Stimulated activated CD8-positive, alpha-beta memory T cell treated with anti-CD3 and anti-CD28 coated beads, Interleukin-7, amount 100 ng/mL, for 48 hours (primary cell): Measurements from ENCODE around the gene INO80E.
A peak's percentile ranks its signal among the peaks of the same experiment; 100 is the strongest.
"Not testable (repeated sequence)": the region's sequence is repeated elsewhere in the genome, so short reads cannot be mapped to it uniquely, and the experiment has no call there.

ENCODE experiments used
- DNase-seq, 2 donors: peaks; one replicate each; pipeline ENCODE4 v3.0.0-alpha.2; 2020; ENCODE audit warnings: low read depth in 1 of 2; ENCODE audit errors: extremely low read depth in 1 of 2

Gene INO80E

GRCh38 chr16:30030011-30030685 lies 34.1 kb downstream of the INO80E start:
- no peak for DNase-seq

DNA sequence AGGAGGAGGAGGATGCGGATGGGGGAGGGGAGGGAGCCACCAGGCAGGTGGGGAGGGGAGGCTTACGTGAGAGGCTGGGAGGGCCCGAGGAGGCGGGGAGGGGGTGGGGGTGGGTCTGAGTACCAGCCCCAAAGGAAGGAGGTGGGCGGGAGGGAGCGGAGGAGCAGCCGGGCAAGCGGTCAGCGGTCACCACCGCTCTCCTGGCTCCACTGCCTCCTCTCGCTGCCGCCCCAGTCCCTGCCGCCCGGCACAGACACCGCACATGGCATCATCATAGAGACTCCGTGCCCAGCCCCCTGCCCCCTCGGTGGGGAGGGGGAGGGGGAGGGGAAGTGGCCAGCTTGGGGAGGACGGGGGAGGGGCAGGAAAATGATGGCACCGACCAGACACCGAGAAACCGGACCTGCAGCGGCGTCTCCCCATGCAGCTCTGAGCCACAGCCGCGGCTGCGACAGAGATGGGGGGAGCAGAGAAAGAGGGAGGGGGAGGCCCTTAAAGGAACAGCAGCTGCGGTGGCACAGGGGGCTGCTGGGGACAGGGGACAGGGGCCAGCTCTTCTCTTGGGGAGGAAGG lies 34.9 kb downstream of the INO80E start, which contains the start of gene TLCD3B:
Gene TLCD3B (minus strand): TSS at position 431 of the 573 bp plus-strand sequence. CDS start 744 bp downstream, outside the sequence.
- no peak for DNase-seq

DNA sequence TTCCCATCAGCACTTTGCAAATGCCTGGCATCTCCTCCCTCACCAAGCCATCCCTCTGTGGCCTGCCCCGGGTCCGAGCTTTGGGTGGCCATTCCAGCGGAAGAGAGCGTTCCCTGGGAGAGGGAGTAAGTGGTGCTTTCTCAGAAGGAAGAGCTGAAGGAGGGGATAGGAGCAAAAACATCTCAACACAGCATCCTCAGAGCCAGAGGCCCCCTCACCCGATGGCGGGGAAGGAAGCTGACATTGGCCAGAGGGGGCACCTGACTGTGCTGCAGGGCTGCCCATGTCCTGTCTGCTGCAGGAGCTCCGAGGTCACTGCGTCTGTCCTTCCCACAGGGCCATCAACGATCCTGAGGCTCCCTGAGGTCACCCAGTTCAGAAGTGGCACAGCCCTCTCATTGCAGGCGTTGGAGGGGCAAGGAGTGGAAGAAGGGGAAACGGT lies 35.5 kb downstream of the INO80E start:
- no peak for DNase-seq

DNA sequence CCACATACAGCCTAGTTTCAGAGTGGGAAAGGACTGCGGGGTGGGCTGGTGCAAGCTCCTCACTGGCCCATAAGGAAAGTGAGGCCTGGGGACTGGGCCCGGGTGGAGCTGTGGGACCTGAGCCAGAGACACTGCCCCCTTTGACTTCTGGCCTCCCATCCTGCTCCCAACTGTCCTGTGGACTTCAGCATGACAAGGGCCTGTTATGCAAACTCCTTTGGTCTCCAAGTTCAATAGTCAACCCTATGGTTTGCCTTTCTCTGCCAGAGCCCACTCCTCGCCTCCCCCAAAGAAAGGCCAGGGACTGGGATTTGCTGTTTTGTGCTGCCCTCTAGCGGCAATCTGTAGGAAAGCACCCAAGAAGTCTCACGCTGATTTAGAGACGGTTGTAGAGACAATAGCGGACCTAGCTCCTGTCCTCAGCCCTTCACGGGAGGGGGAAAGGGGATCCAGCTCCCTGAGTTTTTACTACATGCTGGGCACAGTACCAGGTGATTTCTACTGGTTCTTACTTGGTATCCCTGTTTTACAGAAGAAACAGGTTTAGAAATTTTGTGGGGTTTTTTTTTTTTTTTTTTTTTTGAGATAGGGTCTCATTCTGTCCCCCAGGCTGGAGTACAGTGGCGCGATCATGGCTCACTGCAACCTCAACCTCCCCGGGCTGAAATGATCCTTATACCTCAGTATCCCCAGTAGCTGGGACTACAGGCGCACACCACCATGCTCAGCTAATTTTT lies 36.2 kb downstream of the INO80E start:
- peak; percentile 33 for DNase-seq

GRCh38 chr16:30033270-30033669 lies 37.2 kb downstream of the INO80E start:
- DNase-seq: no peak

DNA sequence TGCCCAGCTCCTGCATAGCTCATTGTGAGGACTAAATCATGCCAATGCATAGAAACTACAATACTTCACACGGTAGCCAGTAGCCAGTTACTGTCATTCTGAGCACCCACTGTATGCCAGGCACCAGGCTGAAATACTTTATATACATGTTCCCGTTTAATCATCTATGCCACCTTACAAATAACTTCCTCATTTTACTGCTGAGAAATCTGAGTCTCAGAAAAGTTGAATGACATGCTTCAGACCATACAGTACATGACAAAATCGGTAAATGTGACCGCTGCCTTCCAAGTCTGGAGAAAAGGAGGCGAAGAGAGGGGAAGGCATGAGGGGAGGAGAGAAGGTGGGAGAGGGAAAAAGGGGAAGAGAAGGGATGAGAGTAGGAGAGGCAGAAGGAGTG lies 44.2 kb downstream of the INO80E start:
- no peak for DNase-seq

GRCh38 chr16:30040690-30041089 lies 44.6 kb downstream of the INO80E start:
- not testable (repeated sequence) for DNase-seq

- no peak for DNase-seq
These were observed 45.8 kb downstream of the INO80E start for GRCh38 chr16:30041841-30042240.

DNA sequence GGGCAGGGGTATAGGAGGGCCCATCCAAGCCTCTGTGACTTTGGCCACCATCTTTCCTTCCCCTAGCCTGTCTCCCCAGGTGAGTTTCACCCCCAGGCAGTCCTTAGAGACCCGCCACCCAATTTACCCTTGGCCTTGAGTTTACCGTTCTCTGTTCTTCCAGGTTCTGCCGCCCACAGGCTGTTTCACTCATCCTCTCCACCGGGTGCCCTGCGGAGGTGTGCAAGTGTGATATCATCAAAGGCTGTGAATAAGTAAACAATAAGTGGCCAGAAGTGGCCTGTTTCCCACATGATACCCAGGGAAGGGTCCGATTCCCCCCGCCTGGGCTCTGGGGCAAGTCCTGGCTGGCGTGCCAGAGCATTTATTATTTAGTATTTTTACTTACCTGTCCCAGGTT lies 50.1 kb downstream of the INO80E start:
- DNase-seq: no peak

DNA sequence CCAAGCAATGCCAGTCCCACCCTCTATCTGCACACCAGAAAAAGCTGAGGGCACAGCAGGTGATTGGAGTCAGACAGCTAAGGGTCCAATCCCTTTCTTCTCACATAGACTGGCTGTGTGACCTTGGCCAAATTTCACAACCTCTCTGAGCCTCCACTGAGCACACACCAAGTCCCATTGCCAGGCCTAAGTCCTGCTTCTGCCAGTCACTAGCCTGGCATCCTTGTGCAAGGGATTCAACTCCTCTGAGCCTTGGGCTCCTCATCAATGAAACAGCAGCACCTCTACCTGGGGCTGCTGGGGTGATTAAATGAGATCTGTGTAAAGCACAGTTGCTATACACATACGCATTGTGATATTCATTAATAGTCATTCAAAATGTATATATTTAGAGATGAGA lies 50.5 kb downstream of the INO80E start:
- DNase-seq: no peak

DNA sequence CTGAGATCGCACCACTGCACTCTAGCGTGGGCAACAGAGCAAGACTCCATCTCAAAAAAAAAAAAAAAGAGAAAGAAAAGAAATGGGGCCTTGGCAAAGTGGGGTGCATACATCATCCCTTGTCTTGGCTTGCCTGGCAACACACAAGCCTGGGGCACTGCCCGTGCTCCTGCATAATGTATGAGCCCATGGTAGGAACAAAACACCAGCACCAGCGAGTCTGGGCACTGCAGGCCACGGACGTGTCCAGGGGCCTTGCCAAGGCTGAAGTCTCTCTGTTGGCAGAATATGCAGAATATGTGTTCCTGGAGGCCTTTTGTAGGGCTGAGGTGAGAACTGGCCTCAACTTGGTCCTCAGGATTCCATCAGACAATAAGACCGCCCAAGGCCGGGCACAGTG lies 53.8 kb downstream of the INO80E start:
- no peak for DNase-seq

DNA sequence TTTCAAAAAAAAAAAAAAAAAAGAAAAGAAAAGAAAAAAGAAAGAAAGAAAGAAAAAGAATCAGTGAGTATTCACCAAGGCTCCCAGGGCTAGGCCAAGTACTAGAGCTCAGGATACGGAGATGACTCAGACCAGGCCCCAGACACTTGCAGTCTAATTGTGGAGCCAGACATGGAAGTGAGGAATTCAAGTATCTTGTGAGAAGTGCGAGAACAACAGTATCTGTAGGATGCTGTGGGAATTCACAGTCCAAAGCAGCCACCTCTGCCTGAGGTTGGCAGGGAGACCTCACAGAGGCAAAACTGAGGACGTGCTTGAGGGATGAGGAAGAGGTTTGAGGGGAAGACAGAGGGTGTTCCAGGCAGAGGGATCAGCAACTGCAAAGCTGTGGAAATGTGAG lies 55.5 kb downstream of the INO80E start:
- DNase-seq: no peak

- peak; percentile 83 to 89 for DNase-seq
These were observed 56.8 kb downstream of the INO80E start for GRCh38 chr16:30052671-30053372.

GRCh38 chr16:30053376-30054015 lies 57.5 kb downstream of the INO80E start:
- DNase-seq: no peak

DNA sequence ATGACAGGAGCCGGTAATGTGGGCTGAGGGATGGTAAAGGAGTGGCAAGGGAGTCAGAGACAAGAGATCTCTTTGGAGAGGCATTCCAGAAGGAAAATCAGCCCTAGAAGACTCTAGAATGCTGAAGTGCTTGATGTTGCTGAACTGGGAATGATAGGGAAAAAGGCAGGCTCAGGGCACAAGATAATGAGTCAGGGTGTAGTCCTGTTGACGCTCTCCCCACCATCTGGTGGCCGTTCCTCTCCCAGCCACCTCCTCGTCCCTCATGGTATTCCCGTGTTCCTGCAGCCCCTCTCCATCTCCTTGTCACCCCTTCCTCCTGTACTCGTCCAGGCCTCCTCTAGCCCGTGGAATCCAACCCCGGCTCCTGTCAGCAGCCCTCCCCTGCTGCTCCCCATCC lies 58.4 kb downstream of the INO80E start:
- DNase-seq: no peak

GRCh38 chr16:30054959-30055553 lies 59.0 kb downstream of the INO80E start:
- no peak for DNase-seq
